GM12865 (cell line): ENCODE results near the gene TRIM6.
"Not testable (repeated sequence)": the region's sequence is repeated elsewhere in the genome, so short reads cannot be mapped to it uniquely, and the experiment has no call there.

ENCODE experiments used
- DNase-seq: peaks from one replicate; pipeline ENCODE4 v3.0.0; 2010; ENCODE audit warnings: low read depth
- H3K4me3 ChIP-seq: 2 replicates; pipeline ENCODE4 v1.5.1; 2011; ENCODE audit warnings: mild to moderate bottlenecking, low read depth, low read length, control low read depth
- TF ChIP-seq, protein P1 (sequence below): IDR thresholded peaks from 2 replicates; pipeline ENCODE4 v1.5.1; 2011; ENCODE audit warnings: low read length, control low read depth, low read depth, inconsistent platforms; ENCODE audit not compliant: insufficient read depth; ENCODE audit errors: missing control alignments

Gene TRIM6

DNA sequence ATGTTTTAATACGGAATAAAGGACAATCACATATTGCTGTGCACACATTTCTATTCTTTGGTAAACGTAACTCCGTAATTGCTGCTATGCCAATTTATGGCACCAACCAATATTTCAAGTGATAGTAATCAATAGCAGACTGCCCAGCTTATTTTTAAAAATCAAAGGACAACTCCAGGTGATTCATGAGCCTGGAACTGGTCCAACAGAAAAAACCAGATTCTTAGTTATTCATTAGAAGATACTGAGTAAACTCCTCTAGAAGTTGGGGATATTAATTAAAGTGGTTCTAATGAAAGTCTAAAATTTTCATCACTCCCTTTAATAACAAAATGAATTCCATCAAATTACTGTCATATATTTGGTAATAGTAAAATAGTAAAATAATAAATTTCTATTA lies 38.7 kb upstream of the TRIM6 start:
- DNase-seq, result no peak
- TF ChIP-seq, protein P1, sequence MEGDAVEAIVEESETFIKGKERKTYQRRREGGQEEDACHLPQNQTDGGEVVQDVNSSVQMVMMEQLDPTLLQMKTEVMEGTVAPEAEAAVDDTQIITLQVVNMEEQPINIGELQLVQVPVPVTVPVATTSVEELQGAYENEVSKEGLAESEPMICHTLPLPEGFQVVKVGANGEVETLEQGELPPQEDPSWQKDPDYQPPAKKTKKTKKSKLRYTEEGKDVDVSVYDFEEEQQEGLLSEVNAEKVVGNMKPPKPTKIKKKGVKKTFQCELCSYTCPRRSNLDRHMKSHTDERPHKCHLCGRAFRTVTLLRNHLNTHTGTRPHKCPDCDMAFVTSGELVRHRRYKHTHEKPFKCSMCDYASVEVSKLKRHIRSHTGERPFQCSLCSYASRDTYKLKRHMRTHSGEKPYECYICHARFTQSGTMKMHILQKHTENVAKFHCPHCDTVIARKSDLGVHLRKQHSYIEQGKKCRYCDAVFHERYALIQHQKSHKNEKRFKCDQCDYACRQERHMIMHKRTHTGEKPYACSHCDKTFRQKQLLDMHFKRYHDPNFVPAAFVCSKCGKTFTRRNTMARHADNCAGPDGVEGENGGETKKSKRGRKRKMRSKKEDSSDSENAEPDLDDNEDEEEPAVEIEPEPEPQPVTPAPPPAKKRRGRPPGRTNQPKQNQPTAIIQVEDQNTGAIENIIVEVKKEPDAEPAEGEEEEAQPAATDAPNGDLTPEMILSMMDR, result no peak
- no peak overlapping the region for H3K4me3 ChIP-seq

DNA sequence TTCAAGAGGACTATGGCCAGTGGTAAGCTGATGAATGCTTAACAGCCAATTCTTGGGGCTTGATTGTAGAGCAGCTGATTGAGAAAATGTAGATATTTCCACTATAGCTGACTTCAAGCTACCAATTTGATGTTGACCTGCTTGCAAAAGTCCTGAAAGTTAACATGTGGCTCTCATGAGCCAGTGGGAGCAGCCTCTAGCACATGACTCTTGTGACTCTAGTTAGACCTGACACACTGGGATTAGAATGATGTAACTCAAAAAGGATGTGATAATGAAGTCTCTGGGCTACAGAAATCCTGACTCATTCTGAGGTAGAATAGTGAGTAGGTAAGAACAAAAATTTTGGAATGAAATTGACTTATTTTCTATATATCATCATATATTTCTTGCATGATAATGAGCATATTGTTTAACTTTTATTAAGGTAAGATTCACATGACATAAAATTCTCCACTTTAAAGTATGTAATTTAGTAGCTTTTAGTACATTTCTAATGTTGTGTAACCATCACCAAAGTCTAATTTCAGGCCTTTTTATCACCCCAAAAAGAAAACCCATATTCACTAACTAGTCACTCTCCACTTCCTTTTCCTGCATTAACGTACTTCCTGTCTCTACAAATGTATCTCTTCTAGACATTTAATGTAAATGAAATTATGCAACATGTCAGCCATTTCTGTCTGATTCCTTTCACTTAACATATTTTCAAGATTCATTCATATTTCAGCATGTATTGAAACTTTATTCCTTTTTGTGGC lies 32.0 kb upstream of the TRIM6 start:
- TF ChIP-seq, protein P1, result no peak
- H3K4me3 ChIP-seq, result no peak overlapping the region
- no peak for DNase-seq

- TF ChIP-seq, protein P1, result no peak
- no peak overlapping the region for H3K4me3 ChIP-seq
- no peak for DNase-seq
These were observed 21.8 kb upstream of the TRIM6 start for GRCh38 chr11:5574654-5575053.

DNA sequence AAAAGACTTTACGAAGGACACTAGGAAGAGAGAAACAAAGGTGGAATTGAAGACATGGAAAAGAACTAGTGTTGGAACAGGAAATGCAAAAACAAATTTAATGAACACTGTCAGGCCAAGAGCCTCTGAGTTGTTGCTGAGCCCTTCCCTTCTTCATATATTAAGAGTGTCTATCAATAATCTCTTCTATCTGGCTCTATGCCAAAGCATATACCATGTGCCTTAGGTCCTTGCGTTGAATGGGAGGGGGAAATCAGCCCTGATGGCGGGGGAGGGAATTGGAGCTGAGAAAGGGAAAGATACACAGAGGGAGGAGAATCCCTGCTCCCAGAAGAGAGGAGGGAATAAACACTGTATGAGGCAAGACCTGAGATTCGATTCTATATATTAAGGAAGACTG lies 21.3 kb upstream of the TRIM6 start:
- no peak for DNase-seq
- H3K4me3 ChIP-seq, result no peak overlapping the region
- TF ChIP-seq, protein P1, result no peak

- DNase-seq, result no peak
- H3K4me3 ChIP-seq, result no peak overlapping the region
- TF ChIP-seq, protein P1, result no peak
These were observed 19.3 kb upstream of the TRIM6 start for GRCh38 chr11:5577101-5577500.

GRCh38 chr11:5580577-5580976 lies 15.9 kb upstream of the TRIM6 start, which contains the start of gene OR52B6:
Gene OR52B6, plus strand, starts transcription at chr11:5580877. Its CDS starts 0 bp downstream, at chr11:5580877.
- DNase-seq, result no peak
- TF ChIP-seq, protein P1, result no peak
- H3K4me3 ChIP-seq, result no peak within 1 kb of the TSS

GRCh38 chr11:5581014-5581413 lies 15.4 kb upstream of the TRIM6 start:
- no peak for DNase-seq
- no peak overlapping the region for H3K4me3 ChIP-seq
- TF ChIP-seq, protein P1, result no peak

GRCh38 chr11:5584458-5584857 lies 12.0 kb upstream of the TRIM6 start:
- DNase-seq, H3K4me3 ChIP-seq: not testable (repeated sequence)

- DNase-seq, H3K4me3 ChIP-seq: not testable (repeated sequence)
These were observed 6.5 kb upstream of the TRIM6 start for GRCh38 chr11:5589906-5590305.
